Embryonic facial prominence (tissue), 1 donor: ENCODE data around the gene PI16.

Experiments used
- DNase-seq: peaks from one replicate; pipeline ENCODE4 v3.0.0-alpha.2; 2016; ENCODE audit errors: extremely low spot score

PI16 gene

GRCh38 chr6:36954262-36954931, at the start of gene PI16:
Gene PI16 (plus strand): TSS chr6:36954738. CDS start chr6:36954761, 23 bp downstream.
- no peak for DNase-seq

- no peak for DNase-seq
Observed at GRCh38 chr6:36904851-36905393, 49.6 kb upstream of the PI16 start.

GRCh38 chr6:36906539-36907325, 47.8 kb upstream of the PI16 start:
- no peak for DNase-seq

- DNase-seq: no peak
Observed at GRCh38 chr6:36907781-36908180, 46.8 kb upstream of the PI16 start.

GRCh38 chr6:36908747-36909146, 45.8 kb upstream of the PI16 start:
- DNase-seq: no peak

GRCh38 chr6:36912030-36912454, 42.5 kb upstream of the PI16 start:
- DNase-seq: no peak

GRCh38 chr6:36912586-36912985, 42.0 kb upstream of the PI16 start:
- DNase-seq: peak; percentile 60

GRCh38 chr6:36913082-36913481, 41.5 kb upstream of the PI16 start:
- no peak for DNase-seq

- DNase-seq: no peak
Observed at GRCh38 chr6:36914227-36914794, 40.2 kb upstream of the PI16 start.

GRCh38 chr6:36915599-36915998, 38.9 kb upstream of the PI16 start:
- DNase-seq: no peak

GRCh38 chr6:36916126-36916525, 38.4 kb upstream of the PI16 start:
- no peak for DNase-seq

GRCh38 chr6:36917541-36918193, 36.9 kb upstream of the PI16 start:
- DNase-seq: peak; percentile 27

- no peak for DNase-seq
Observed at GRCh38 chr6:36920049-36920448, 34.5 kb upstream of the PI16 start.

- DNase-seq: no peak
Observed at GRCh38 chr6:36920546-36920945, 34.0 kb upstream of the PI16 start.

GRCh38 chr6:36924131-36924530, 30.4 kb upstream of the PI16 start:
- DNase-seq: no peak

GRCh38 chr6:36924778-36925374, 29.7 kb upstream of the PI16 start:
- DNase-seq: no peak

GRCh38 chr6:36925809-36926208, 28.7 kb upstream of the PI16 start:
- no peak for DNase-seq

- DNase-seq: no peak
Observed at GRCh38 chr6:36926708-36927513, 27.6 kb upstream of the PI16 start.

GRCh38 chr6:36927691-36928546, 26.6 kb upstream of the PI16 start:
- no peak for DNase-seq

GRCh38 chr6:36928547-36928918, 26.0 kb upstream of the PI16 start:
- DNase-seq: no peak
